Suprapubic skin (tissue), 4 donors: ENCODE data around the gene MAPK12. TPM values are rescaled to one million over a fixed set of nuclear protein-coding genes. Genes with fewer than 3 reads are reported as not detected.

Experiments
- DNase-seq, 2 donors: peaks; one replicate each; pipeline ENCODE4 v3.0.0-alpha.2; 2019; ENCODE audit warnings: low spot score in 2 of 2
- H3K27ac ChIP-seq: fragments of 200-600 bp; sonication (generic); one replicate; pipeline ENCODE4 v1.5.1; 2019
- H3K27me3 ChIP-seq: fragments of 200-600 bp; sonication (generic); one replicate; pipeline ENCODE4 v1.5.1; 2019
- H3K36me3 ChIP-seq: fragments of 200-600 bp; sonication (generic); one replicate; pipeline ENCODE4 v1.5.1; 2019
- H3K4me1 ChIP-seq: fragments of 200-600 bp; sonication (generic); one replicate; pipeline ENCODE4 v1.5.1; 2019
- H3K4me3 ChIP-seq: fragments of 200-600 bp; sonication (generic); one replicate; pipeline ENCODE4 v1.5.1; 2019; ENCODE audit warnings: mild to moderate bottlenecking
- H3K9me3 ChIP-seq: fragments of 200-600 bp; sonication (generic); one replicate; pipeline ENCODE4 v1.5.1; 2019
- CTCF ChIP-seq, 2 donors: fragments of 200-600 bp in 1 of 2; fragments of 450-650 bp in 1 of 2; sonication (generic) in 1 of 2; IDR thresholded peaks; one replicate each; pipeline ENCODE4 v1.5.1; 2016 to 2019; ENCODE audit warnings: antibody characterized with exemption in 2 of 2, mild to moderate bottlenecking in 1 of 2, moderate library complexity in 1 of 2
- EP300 ChIP-seq: sonication (generic); formaldehyde crosslinking; IDR thresholded peaks from one replicate; pipeline ENCODE4 v1.6.1; 2017; ENCODE audit warnings: antibody characterized with exemption
- POLR2A ChIP-seq, 2 donors: fragments of 450-650 bp; IDR thresholded peaks; one replicate each; pipeline ENCODE4 v1.6.1; 2017; ENCODE audit warnings: antibody characterized with exemption in 2 of 2, mild to moderate bottlenecking in 2 of 2, moderate library complexity in 2 of 2
- POLR2AphosphoS5 ChIP-seq, 3 donors: sonication (generic); formaldehyde crosslinking; IDR thresholded peaks; one replicate each; pipeline ENCODE4 v1.6.1; 2017; ENCODE audit warnings: antibody characterized with exemption in 3 of 3
- WGBS: methylation state at CpG from one replicate; pipeline ENCODE4 v1.1.5; 2018; 5-methylcytosine and 5-hydroxymethylcytosine counted together
- total RNA-seq, 4 donors: library from RNA; depleted of rRNA; stranded (reverse); fragments of >200 nt; gene quantifications; one replicate each; pipeline ENCODE4 v1.1.0, GENCODE V29; 2016

MAPK12 gene
- total RNA-seq, 4 donors from 2014 or later: 1.3 to 5.7 (median 3.3) TPM

- H3K27me3 ChIP-seq: no peaks in the 10 kb centered on the region
- no peak overlapping the region for H3K27ac ChIP-seq
- WGBS: 79% methylated on average over 6 of the region's 20 CpGs
- no peak overlapping the region for H3K4me3 ChIP-seq
- H3K9me3 ChIP-seq: no peaks in the 10 kb centered on the region
- TF ChIP-seq POLR2AphosphoS5 (IDR thresholded peaks at IDR 0.05): no peak
- no peak for TF ChIP-seq POLR2A (IDR thresholded peaks at IDR 0.05)
- TF ChIP-seq CTCF (IDR thresholded peaks at IDR 0.05): no peak
- no peak for TF ChIP-seq EP300
- H3K4me1 ChIP-seq: peaks cover 85% of the 10 kb centered on the region
- no peak for DNase-seq
- H3K36me3 ChIP-seq: no peaks in the 10 kb centered on the region
Measured at GRCh38 chr22:50297510-50298265, 36.2 kb upstream of the MAPK12 start.

- no peaks in the 10 kb centered on the region for H3K27me3 ChIP-seq
- WGBS: 50% methylated on average over 20 of the region's 29 CpGs
- TF ChIP-seq POLR2AphosphoS5 (IDR thresholded peaks at IDR 0.05): no peak
- no peak for TF ChIP-seq POLR2A (IDR thresholded peaks at IDR 0.05)
- no peak for TF ChIP-seq EP300
- TF ChIP-seq CTCF (IDR thresholded peaks at IDR 0.05): no peak
- no peak for DNase-seq
- no peak overlapping the region for H3K4me3 ChIP-seq
- no peaks in the 10 kb centered on the region for H3K36me3 ChIP-seq
- H3K9me3 ChIP-seq: no peaks in the 10 kb centered on the region
- peaks cover 80% of the 10 kb centered on the region for H3K4me1 ChIP-seq
- no peak overlapping the region for H3K27ac ChIP-seq
Measured at GRCh38 chr22:50296658-50297490, 35.4 kb upstream of the MAPK12 start.

- H3K27me3 ChIP-seq: no peaks in the 10 kb centered on the region
- DNase-seq: no peak
- H3K4me3 ChIP-seq: peak overlapping the region; percentile 30
- H3K36me3 ChIP-seq: peaks cover 21% of the 10 kb centered on the region
- no peak for TF ChIP-seq POLR2A (IDR thresholded peaks at IDR 0.05)
- no peak for TF ChIP-seq EP300
- no peak for TF ChIP-seq CTCF (IDR thresholded peaks at IDR 0.05)
- no peak for TF ChIP-seq POLR2AphosphoS5 (IDR thresholded peaks at IDR 0.05)
- H3K27ac ChIP-seq: peak overlapping the region; percentile 84
- no peaks in the 10 kb centered on the region for H3K9me3 ChIP-seq
- H3K4me1 ChIP-seq: peaks cover 54% of the 10 kb centered on the region
- WGBS: 51% methylated on average over 5 of the region's 5 CpGs
Measured at GRCh38 chr22:50294319-50294656, 32.8 kb upstream of the MAPK12 start.

GRCh38 chr22:50293441-50294318 lies 32.2 kb upstream of the MAPK12 start:
- Histone ChIP-seq H3K4me3 (peak overlapping the region; percentile 30), H3K27ac (peak overlapping the region; percentile 84), H3K36me3 (peaks cover 27% of the 10 kb centered on the region), H3K9me3 (no peaks in the 10 kb centered on the region), H3K4me1 (peaks cover 48% of the 10 kb centered on the region), H3K27me3 (no peaks in the 10 kb centered on the region)
- no peak for TF ChIP-seq POLR2A (IDR thresholded peaks at IDR 0.05)
- TF ChIP-seq CTCF (IDR thresholded peaks at IDR 0.05): no peak
- peak in 1 of 3 donors; percentile 19 for TF ChIP-seq POLR2AphosphoS5 (IDR thresholded peaks at IDR 0.05)
- no peak for TF ChIP-seq EP300
- 23% methylated on average over 4 of the region's 42 CpGs for WGBS
- DNase-seq: no peak
